ELF-1 (cell line): ENCODE measurements around the gene NQO1.
A peak's percentile ranks its signal among the peaks of the same experiment; 100 is the strongest.
"Not testable (repeated sequence)": the region's sequence is repeated elsewhere in the genome, so short reads cannot be mapped to it uniquely, and the experiment has no call there.

Experiments
- DNase-seq: peaks from one replicate; pipeline ENCODE4 v3.0.0-alpha.2; 2016; ENCODE audit warnings: low read depth, low spot score

NQO1 gene

DNA sequence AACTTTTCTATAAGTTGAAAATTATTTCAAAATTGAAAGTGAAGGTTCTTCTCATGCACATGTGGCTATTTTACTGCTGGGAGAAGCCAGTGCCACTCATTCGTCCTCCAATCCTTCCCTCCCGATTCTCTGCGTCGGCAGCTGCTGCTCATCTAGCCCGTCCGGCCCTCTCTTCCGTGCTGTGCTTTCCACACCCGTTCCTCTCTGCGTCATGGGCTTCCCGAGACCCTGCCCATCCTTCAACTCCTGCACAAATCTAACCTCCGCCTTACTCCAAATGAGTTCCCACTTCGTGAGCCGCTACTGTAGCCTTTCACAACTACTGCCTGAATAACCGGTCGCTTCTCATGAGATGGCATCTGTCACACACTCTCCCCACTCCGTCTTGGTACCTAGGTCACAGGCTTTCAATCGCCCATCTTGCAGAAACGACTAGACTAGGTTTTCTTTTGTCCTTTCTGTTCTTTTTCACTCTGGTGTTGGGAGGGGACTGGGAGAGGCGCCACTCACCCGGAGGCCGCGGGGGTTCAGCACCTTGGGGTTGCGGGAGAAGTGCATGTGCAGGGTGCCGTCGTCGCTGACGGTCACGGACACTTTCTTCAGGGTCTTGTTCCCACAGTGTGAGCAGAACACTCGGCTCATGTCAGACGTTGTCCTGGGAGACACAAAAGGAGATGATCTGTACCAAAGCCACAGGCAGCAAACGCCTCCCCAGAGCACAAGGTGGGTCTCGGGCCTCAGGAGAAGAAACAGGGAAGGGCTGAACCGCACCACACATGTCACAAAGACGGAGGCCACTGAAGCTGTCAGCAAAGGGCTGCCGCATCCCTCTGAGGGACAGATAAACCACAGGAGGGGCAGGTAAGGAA is 18.2 kb upstream of the NQO1 start:
- no peak for DNase-seq

DNA sequence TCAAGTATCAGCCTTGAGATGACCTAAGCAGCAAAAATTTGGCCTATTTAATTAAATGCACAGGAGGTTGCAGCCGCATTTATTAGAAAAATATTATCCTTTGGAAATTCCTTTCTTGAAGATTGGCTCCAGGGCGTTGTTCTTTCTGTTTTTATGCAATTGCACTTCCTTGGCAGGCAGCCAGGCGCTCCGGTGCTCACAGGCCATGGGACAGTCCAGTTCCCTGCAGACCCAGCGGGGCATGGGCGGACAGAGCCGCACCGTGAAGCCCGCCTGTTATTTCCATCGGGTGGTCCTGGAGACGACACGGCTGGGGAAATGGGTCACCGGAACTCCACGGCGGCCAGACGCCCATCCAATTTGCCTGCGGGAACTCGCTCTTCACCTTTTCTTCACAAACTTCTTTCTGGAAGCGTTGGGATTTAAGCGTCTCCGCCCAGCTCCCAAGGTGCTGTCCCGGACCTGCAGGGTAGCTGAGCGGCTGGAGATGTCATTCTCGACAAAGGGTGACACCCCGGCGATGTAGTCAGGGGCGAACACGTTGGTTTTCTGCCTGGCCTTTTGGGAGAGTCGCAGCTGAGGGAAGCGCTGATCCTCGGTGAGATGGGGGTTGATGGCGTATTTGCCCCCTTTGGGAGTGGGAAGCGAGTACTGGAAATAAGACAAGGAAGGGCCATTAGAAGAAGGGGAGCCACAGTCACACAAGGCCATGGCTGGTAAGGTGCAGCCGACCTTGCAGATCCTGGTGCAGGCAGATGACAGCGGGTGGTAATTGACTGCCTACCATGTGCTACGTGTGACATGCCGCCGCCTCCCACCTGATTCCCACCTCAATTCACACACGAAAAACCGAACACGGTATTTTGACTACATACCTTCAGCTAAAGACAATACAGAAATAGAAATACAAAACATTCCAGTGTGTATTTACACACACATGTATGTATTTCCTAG is 15.9 kb upstream of the NQO1 start:
- no peak for DNase-seq

DNA sequence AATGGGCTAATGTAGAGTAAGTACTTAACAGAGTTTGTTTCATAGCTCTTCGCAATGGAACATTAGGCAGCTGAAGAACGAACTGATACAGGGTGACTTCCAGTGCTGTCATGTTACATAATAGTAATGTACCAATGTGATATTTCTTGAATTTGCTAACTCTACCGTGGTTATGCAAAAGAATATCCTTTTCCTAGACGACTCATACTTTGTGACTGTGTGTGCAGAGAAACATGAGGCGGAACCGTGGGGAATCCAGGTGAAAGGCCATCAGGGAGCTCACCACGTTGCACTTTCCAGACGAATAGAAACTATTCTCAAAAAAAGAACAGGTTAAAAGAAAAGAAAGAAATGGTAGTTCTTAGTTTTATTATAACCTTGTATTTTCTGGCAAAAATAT is 15.2 kb upstream of the NQO1 start:
- DNase-seq = no peak

DNA sequence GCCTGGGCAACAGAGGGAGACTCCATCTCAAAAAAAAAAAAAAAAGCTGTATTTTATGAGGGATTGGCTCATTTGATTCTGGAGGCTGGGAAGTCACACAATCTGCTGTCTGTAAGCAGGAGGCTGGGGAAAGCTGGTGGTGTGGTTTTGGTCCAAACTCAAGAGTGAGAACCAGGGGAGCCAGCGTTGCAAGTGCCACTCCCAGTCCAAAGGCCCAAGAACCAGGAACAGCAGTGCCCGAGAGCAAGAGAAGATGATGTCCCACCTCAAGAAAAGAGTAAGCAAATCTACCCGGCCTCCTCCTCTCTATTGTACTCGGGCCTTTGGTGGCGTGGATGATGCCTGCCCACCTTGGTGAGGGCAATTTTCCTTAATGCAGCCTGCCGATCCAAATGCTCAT is 5.7 kb upstream of the NQO1 start:
- no peak for DNase-seq

DNA sequence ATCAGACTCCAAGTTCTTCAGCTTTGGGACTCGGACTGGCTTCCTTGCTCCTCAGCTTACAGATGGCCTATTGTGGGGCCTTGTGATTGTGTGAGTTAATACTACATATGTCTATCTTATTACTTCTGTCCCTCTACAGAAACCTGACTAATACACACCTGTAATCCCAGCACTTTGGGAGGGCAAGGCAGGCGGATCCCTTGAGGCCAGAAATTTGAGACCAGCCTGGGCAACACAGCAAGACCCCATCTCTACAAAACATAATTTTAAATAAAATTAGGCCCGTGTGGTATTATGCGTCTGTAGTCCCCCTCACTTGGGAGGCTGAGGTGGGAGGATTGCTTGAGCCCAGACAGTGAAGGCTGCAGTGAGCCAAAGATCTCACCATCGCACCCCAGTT is 4.9 kb upstream of the NQO1 start:
- not testable (repeated sequence) for DNase-seq

DNA sequence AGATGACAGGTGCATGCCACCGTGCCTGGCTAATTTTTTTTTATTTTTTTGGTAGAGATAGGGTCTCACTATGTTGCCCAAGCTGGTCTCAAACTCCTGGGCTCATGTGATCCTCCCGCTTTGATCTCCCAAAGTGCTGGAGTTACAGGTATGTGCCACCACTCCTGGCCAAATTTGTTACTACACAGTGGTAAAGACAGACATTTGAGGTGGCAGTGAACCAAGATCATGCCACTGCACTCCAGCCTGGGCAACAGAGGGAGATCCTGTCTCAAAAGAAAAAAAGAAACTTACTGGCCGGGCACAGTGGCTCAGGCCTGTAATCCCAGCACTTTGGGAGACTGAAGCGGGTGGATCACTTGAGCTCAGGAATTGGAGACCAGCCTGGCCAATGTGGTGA is 2.7 kb upstream of the NQO1 start:
- not testable (repeated sequence) for DNase-seq

DNA sequence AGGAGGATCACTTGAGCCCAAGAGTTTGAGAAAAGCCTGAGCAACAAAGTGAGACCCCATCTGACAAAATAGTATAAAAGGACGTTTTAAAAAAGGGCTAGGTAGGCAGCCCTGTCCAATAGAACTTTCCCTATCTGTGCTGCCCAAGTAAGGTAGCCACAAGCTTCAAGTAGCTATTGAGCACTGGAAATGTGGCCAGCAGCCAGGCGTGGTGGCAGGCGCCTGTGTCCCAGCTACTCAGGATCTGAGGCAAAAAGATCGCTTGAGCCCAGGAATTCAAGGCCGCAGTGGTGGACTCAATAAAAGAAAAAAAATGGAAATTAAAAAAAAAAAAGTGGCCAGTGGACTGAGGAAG is 1.5 kb upstream of the NQO1 start:
- DNase-seq = peak; percentile 18

DNA sequence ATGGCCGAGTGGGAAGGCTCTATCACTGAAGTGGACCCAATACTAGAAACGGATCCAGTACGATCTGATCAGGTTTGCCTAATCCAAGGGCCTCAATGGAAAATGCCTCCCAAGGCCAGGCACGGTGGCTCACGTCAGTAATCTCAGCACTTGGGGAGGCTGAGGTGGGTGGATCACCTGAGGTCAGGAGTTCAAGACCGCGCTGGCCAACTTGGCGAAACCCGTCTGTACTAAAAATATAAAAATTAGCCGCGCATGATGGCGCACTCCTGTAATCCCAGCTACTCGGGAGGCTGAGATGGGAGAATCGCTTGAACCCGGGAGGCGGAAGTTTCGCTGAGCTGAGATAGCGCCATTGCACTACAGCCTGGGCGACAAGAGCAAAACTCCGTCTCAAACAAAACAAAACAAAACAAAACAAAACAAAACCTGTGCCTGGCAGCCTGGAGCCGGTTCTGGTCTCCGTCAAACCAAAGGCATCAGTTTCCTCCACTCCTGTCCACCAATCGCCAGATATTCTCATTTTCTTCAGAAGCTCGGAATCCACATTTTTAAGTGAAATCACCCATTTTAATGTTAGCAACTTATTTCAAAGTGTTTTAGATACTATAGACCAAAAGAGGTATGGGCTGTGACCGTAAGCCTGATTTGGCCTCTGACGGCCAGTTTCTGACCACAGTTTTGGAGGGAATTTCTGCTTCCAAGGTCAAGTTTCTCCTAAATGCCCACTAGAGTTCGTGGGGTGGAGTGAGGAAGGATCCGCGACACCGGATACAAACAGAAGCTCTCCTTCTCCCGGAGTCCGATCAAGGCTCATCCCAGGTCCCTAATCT is 664 bp downstream of the NQO1 start:
- DNase-seq = peak; percentile 31

DNA sequence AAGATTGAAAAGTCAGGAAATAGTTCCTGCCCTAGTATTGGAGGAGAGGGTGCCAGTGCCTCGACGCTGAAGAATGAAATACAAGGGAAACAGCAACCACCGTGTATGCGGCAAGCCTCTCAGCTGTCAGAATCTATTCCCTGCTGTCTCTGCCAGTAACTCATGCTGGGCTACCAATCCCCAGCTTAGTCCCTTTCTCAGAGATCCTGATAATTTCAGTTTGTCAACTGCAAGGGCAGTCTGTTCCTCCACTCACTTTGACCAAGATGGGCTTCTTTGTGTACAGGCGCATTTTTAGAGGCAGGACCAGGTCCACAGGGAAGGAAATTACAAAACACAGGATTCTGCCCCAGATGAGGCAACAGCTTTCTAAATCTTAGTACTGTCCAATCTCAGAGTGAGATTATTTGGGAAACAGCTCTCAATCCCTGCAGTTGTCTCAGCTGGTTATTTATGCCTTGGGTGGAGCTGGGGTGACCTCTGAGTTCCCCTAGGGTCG is 1.3 kb downstream of the NQO1 start:
- DNase-seq = peak; percentile 18

DNA sequence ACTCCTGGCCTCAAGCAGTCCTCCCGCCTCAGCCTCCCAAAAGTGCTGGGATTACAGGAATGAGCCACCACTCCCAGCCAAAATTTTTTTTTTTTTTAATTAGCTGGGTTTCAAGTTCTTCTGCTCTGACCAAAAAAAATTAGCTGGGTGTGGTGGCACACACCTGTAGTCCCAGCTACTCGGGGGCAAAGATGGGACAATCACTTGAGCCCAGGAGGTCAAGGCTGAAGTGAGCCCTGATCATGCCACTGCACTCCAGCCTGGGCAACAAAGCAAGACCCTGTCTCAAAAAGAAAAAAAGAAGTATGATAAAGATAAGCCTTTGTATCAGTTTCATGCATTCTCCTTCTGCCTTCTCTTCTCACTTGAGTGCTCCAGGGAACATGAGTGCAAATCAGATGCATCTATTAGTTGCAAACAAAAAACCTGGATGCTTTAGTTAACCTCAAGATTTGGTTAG is 1.9 kb downstream of the NQO1 start:
- no peak for DNase-seq

DNA sequence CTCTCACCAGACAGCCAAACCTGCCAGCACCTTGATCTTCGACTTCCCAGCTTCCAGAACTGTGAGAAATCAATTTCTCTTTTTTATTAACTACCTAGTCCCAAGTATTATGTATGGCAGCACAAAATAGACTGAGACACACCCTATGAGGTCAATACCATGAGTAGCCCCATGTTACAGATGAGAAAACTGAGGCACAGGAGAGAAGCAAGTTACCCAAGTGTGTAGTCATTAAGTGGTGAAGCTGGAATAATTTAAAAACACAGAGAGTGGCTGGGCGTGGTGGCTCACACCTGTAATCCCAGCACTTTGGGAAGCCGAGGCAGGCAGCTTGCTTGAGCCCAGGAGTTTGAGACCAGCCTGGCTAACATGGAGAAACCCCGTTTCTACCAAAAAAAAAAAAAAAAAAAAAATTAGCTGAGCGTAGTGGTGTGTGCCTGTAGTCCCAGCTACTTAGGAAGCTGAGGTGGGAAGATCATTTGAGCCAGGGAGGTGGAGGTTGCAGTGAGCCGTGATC is 4.9 kb downstream of the NQO1 start:
- no peak for DNase-seq

DNA sequence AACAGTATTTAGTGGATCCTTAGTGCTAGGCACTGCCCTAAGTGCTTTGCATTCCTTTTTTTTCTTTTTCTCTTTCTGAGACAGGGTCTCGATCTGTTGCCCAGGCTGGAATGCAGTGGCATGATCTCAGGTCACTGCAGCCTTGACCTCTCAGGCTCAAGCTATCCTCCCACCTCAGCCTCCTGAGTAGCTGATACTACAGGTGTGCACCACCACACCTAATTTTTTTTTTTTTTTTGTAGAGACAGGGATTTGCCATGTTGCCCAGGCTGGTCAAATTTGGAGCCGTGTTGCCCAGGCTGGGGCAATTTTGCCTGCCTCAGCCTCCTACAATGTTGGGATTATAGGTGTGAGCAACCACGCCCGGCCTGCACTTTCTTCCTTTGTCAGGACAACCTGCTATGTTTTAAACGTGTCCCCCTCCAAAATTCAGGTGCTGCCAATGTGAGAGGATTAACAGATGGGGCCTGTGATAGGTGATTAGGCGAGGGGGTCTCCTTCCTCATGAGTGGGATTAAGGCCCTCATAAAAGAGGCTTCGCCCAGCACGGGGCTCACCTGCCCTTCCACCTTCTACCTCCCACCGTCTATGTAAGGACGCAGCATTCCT is 5.4 kb downstream of the NQO1 start:
- no peak for DNase-seq

DNA sequence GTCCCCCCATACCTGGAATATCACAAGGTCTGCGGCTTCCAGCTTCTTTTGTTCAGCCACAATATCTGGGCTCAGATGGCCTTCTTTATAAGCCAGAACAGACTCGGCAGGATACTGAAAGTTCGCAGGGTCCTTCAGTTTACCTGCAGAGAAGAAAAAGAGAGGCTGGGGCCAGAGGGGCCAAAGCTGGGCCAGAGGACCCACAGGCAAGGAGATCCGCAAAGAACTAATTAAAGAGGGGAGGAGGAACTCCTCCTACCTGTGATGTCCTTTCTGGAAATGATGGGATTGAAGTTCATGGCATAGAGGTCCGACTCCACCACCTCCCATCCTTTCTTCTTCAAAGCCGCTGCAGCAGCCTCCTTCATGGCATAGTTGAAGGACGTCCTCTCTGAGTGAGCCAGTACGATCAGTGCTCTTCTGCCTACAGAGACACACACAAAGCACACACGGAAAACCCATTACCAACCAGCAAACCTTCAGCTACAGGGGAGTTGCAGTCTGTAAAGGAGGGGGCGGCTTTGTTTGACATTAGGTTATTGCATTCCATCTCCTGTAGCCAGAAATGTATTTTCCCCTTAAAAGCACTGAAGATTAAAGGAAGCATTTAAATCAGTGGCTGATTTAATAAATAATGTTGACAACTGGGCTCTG is 8.1 kb downstream of the NQO1 start:
- DNase-seq = no peak

DNA sequence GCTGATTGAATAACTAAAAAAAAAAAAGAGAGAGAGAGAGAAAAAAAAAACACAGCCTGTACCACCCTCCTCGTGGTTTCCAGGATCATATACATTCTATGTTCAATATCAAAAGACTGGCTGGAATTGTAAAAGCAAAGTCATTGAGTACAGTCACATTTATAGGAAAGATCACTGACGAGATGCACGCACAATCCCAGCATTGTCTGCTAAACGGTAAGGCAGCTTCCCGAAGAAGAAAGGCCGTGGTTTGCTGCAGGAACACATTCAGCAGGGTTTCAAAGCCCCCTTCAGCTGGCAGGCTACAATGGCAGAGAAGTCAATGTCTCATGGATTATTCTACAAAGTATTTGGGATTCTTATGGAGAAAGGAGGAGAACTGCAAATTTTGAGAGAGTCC is 9.3 kb downstream of the NQO1 start:
- no peak for DNase-seq

DNA sequence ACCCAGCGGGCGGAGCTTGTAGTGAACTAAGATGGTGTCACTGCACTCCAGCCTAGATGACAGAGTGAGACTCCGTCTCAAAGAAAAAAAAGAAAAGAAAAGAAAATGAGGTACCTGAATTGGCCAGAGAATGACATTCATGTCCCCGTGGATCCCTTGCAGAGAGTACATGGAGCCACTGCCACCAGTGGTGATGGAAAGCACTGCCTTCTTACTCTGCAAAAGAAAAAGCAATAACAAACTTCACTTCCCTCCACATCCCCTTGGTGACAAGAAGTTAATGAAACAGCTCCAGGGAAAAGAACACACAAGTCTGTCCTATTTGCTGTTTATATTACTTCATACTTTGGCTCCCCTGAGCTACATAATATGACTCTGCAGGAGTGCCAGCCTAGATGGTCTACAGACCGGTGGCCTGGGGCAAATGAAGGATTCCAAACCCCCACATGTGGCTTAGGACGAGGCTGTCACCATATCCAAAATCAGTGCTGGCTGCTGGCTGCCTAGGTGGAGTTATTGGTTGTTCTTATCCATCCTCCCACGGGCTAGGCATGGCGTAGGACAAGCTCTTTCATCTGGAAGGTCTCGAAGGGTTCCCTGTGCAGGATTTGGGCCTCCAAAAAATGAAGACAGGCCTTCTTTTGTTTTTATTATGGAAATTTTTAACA is 13.3 kb downstream of the NQO1 start:
- no peak for DNase-seq

DNA sequence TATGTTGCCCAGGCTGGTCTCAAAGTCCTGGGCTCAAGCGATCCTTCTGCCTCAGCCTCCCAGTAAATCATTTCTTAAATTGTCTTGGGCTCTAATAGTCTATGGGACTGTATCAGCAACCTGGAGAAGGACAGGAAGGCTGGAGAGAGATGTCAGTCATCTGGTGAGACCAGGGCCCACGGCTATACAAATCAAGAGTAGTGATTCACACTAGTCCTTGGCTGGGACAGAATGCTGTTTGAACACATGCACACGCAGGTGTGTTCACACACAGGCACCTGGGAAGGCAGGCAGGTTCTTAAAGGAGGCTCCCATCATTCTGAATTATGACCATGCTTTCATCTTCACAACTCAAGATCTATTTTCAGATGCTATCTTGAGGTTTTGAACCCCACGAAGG is 14.1 kb downstream of the NQO1 start:
- no peak for DNase-seq

DNA sequence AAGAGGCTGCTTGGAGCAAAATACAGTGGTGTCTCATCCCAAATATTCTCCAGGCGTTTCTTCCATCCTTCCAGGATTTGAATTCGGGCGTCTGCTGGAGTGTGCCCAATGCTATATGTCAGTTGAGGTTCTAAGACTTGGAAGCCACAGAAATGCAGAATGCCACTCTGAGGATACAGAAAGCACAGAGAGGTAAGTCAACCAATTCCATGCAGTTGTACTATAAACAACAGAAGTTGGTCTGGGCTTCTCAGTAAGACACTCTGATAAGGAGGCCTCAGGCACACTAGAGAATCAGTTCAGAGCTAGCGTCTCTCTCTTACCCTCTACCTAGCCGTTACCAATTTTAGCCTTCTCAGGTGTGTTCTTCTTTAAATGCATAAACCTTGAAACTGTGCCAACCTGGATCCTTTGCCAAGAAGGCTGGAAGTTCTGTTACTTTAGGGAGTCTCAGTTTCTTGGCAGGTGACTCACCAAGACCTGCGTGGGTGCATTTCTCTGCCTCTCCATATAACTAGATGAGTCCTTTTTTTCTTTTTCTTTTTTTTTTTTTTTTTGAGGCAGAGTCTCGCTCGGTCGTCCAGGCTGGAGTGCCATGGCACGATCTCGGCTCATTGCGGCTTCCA is 15.1 kb downstream of the NQO1 start:
- no peak for DNase-seq

DNA sequence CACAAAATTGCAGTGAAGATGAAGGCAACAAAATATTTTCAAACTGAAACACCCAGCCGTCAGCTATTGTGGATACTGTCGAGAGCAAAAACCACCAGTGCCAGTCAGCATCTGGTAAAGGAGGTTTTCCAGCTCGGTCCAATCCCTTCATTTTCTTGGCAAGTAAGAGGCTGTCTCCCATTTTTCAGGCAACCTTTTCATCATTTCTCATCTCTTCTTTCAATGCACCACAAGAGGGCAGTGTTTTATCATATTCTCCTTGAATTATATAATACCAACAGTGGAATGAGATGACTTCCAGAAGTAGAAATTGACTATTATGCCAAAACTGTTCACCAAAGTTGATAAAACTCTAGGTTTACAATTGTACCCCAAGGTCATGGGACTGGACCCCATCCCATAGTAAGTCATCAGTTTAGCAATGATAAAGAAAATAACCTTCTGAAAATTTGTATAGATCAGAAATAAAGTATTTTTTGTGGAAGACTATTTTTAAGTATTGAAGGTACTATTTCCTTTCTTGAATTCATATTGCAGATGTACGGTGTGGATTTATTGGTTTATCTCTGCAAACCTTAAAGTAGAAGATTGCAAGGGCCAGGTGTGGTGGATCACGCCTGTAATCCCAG is 16.8 kb downstream of the NQO1 start:
- no peak for DNase-seq
